GM12878 (cell line): Measurements from ENCODE around the gene HMGN3. TPM values are rescaled to one million over a fixed set of nuclear protein-coding genes. Genes with fewer than 3 reads are reported as not detected.

Source experiments
- ATAC-seq: fragments of 200-7000 bp; cut with Tn5 transposase; 3 replicates; pipeline ENCODE4 v1.9.1; 2020; ENCODE audit warnings: mild to moderate bottlenecking, moderate library complexity
- BruUV-seq: library from RNA; stranded (reverse); fragments of 400-500 nt; replicated peaks from 2 replicates; lab custom pipeline; 2021; lab: Mats Ljungman, UMichigan
- CTCF ChIA-PET: fragments of 300-600 bp; sonication (Branson Sonifier 250); formaldehyde crosslinking; extraction: SDS; loops from one replicate; lab custom pipeline; 2021; ENCODE audit warnings: inconsistent platforms; lab: Yijun Ruan, JAX
- POLR2A ChIA-PET: fragments of 350-600 bp; formaldehyde crosslinking; extraction: SDS; loops from one replicate; lab custom pipeline; 2021; ENCODE audit warnings: inconsistent platforms; lab: Charles Lee
- RAD21 ChIA-PET: fragments of 300-600 bp; sonication (Branson Sonifier 250); formaldehyde crosslinking; loops from one replicate; lab custom pipeline; 2023; ENCODE audit warnings: antibody characterized with exemption; ENCODE audit not compliant: unreplicated experiment; lab: Charles Lee
- SMC1A ChIA-PET: fragments of 300-600 bp; sonication (Branson Sonifier 250); formaldehyde crosslinking; loops from one replicate; lab custom pipeline; 2023; ENCODE audit not compliant: unreplicated experiment, uncharacterized antibody; lab: Charles Lee
- DNase-seq: peaks from one replicate; pipeline ENCODE4 v3.0.0-alpha.2; 2011; ENCODE audit warnings: low read depth, low spot score
- FAIRE-seq: peaks from 3 replicates; lab custom pipeline; 2011; peaks lifted over from hg19 to GRCh38; lab: Jason Lieb, UNC
- H2AFZ ChIP-seq: 2 replicates; pipeline ENCODE4 v1.6.0; 2011; ENCODE audit warnings: low read depth, low read length, control low read depth; ENCODE audit not compliant: control insufficient read depth
- H3K27ac ChIP-seq: 2 replicates; pipeline ENCODE4 v1.5.1; 2011; ENCODE audit warnings: control low read depth; ENCODE audit not compliant: control insufficient read depth, insufficient read depth
- H3K27me3 ChIP-seq, 2 experiments: replicated peaks in 1 of 2; 2 replicates each; pipeline versions ENCODE4 v1.6.0 to v1.6.1; 2011; ENCODE audit warnings: low read length in 1 of 2; ENCODE audit not compliant: control insufficient read depth in 2 of 2, insufficient read depth in 2 of 2
- H3K36me3 ChIP-seq, 2 experiments: 2 replicates each; pipeline ENCODE4 v1.5.1; 2011; ENCODE audit warnings: low read length in 1 of 2; ENCODE audit not compliant: control insufficient read depth in 2 of 2, insufficient read depth in 2 of 2
- H3K4me1 ChIP-seq: 2 replicates; pipeline ENCODE4 v1.6.1; 2011; ENCODE audit warnings: mild to moderate bottlenecking, low read length, moderate library complexity, mixed read lengths; ENCODE audit not compliant: control insufficient read depth, insufficient read depth
- H3K4me2 ChIP-seq: 2 replicates; pipeline ENCODE4 v1.6.0; 2011; ENCODE audit warnings: control low read depth; ENCODE audit not compliant: control insufficient read depth, insufficient read depth
- H3K4me3 ChIP-seq: fragments of 200-600 bp; sonication (generic); 2 replicates; pipeline ENCODE4 v1.5.1; 2016
- H3K79me2 ChIP-seq: 2 replicates; pipeline ENCODE4 v1.6.0; 2011; ENCODE audit warnings: low read length; ENCODE audit not compliant: control insufficient read depth, insufficient read depth
- H3K9ac ChIP-seq: 2 replicates; pipeline ENCODE4 v1.8.0; 2011; ENCODE audit warnings: low read length, control low read depth, mixed read lengths; ENCODE audit not compliant: control insufficient read depth, insufficient read depth
- H3K9me3 ChIP-seq: replicated peaks from 3 replicates; pipeline ENCODE4 v1.5.1; 2011; ENCODE audit warnings: mild to moderate bottlenecking, low read length; ENCODE audit not compliant: control insufficient read depth, insufficient read depth
- H4K20me1 ChIP-seq: 2 replicates; pipeline ENCODE4 v1.6.0; 2011; ENCODE audit not compliant: control insufficient read depth, insufficient read depth
- ASH2L ChIP-seq: fragments of 300-600, 200-600 bp; sonication (generic); IDR thresholded peaks from 2 replicates; pipeline ENCODE4 v1.6.1; 2017; ENCODE audit warnings: low read depth, mild to moderate bottlenecking, borderline replicate concordance
- ESRRA ChIP-seq: IDR thresholded peaks from 2 replicates; pipeline ENCODE4 v1.6.1; 2012; ENCODE audit warnings: mild to moderate bottlenecking, low read length, improper control_type of control experiment
- IKZF2 ChIP-seq, 2 experiments: fragments of 450-650 bp; IDR thresholded peaks; 2 replicates each; pipeline ENCODE4 v1.6.1; 2017; ENCODE audit warnings: mild to moderate bottlenecking in 2 of 2, moderate library complexity in 2 of 2
- JUND ChIP-seq: IDR thresholded peaks from 2 replicates; pipeline ENCODE4 v1.6.1; 2012; ENCODE audit warnings: low read depth, mild to moderate bottlenecking, low read length, improper control_type of control experiment, moderate library complexity
- NR2C1 ChIP-seq: fragments of 450-650 bp; IDR thresholded peaks from 2 replicates; pipeline ENCODE4 v1.6.1; 2017; ENCODE audit warnings: antibody characterized with exemption, mild to moderate bottlenecking, moderate library complexity
- RAD51 ChIP-seq: fragments of 450-650 bp; IDR thresholded peaks from 2 replicates; pipeline ENCODE4 v1.6.1; 2016; ENCODE audit warnings: moderate library complexity, mild to moderate bottlenecking, inconsistent platforms
- SMARCA5 ChIP-seq: fragments of 450-650 bp; IDR thresholded peaks from 2 replicates; pipeline ENCODE4 v1.6.1; 2017; ENCODE audit warnings: mild to moderate bottlenecking
- SREBF2 ChIP-seq: IDR thresholded peaks from 2 replicates; pipeline ENCODE4 v1.6.1; 2012; ENCODE audit warnings: mild to moderate bottlenecking, low read length
- TCF7 ChIP-seq: IDR thresholded peaks from 2 replicates; pipeline ENCODE4 v1.6.1; 2014; ENCODE audit warnings: antibody characterized with exemption, borderline replicate concordance
- WGBS: methylation state at CpG from one replicate; pipeline ENCODE4 v1.1.6; 2016; ENCODE audit warnings: low lambda C conversion rate; ENCODE audit not compliant: insufficient replicate concordance, insufficient coverage; ENCODE audit errors: missing lambda C conversion rate; 5-methylcytosine and 5-hydroxymethylcytosine counted together
- in situ Hi-C: fragments of 300-500 bp; cut with MboI; formaldehyde crosslinking; loops from 9 replicates; pipeline ENCODE4 v1.14.3; 2018; ENCODE audit warnings: mixed read lengths
- intact Hi-C: fragments of 100-400 bp; cut with micrococcal nuclease; formaldehyde crosslinking; loops from one replicate; pipeline ENCODE4 v1.14.2; 2022; ENCODE audit not compliant: unreplicated experiment
- polyA plus RNA-seq, 11 experiments: library from polyadenylated mRNA; depleted of rRNA in 4 of 11; unstranded in 6 of 11; stranded (reverse) in 5 of 11; fragments of >200 nt; fragmentation: Nextera tagmentation in 4 of 11; fragmentation: Illumina TruSeq in 1 of 11; extraction: Ambion mirVana in 4 of 11; extraction: Trizol in 1 of 11; gene quantifications; 1 replicate in 1 of 11; 2 replicates in 10 of 11; pipeline versions ENCODE4 v1.2.1 to v1.2.3, GENCODE V29; 2011 to 2016; ENCODE audit warnings: inconsistent platforms in 2 of 11, missing spikeins in 2 of 11, low read depth in 1 of 11
- total RNA-seq, 4 experiments: library from RNA; depleted of rRNA in 3 of 4; stranded (reverse); fragments of >200 nt in 3 of 4; fragmentation: Illumina TruSeq in 1 of 4; extraction: Trizol in 1 of 4; gene quantifications; 2 replicates each; pipeline versions ENCODE4 v1.2.1 to v1.2.3, GENCODE V29; 2013 to 2021
- TF ChIP-seq, protein P1 (sequence below): fragments of 450-650 bp; IDR thresholded peaks from 2 replicates; pipeline ENCODE4 v1.6.1; 2018; ENCODE audit warnings: mild to moderate bottlenecking, low read depth, moderate library complexity; ENCODE audit not compliant: partially characterized antibody
- TF ChIP-seq, protein P2 (sequence below): IDR thresholded peaks from 2 replicates; pipeline ENCODE4 v1.6.1; 2012; ENCODE audit warnings: mild to moderate bottlenecking, low read depth, low read length

HMGN3 gene
- total and polyA plus RNA-seq, 10 of the 15 experiments (the other 5 are each of a cell fraction or from before 2014, with no cell fraction given): 115 to 496 (median 262) TPM

DNA sequence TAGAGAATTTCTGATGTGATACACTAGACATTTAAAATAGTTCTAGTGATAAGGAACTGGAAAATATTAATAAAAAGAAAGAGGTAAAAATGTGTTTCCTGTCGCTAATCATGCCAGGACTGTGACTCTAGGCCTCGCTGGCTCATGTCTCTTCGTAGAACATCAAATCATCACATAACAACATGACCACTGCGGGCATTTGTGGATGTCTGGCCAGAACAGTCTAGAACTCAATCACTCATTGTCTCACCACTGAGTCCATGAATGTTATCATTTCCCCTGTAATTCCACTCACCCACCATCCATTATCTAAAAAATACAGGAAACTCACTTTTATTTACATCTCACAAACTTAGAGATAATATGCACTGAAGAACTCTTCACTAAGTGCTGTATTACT lies 3.4 kb downstream of the HMGN3 start:
- no peaks in the 10 kb centered on the region for H4K20me1 ChIP-seq
- H3K4me3 ChIP-seq: peak overlapping the region; percentile 31; the same call in 1 of the 2 replicates
- no peak overlapping the region; the same call in 1 of the 2 replicates for H3K27ac ChIP-seq
- H3K4me2 ChIP-seq: peak overlapping the region; percentile 72
- RAD21 ChIA-PET: no interaction called here
- peaks cover 4% of the 10 kb centered on the region; the same call in 2 of the 3 replicates for H3K9me3 ChIP-seq
- H3K27me3 ChIP-seq: no peaks in the 10 kb centered on the region
- H3K36me3 ChIP-seq: no peaks in the 10 kb centered on the region
- CTCF ChIA-PET: no interaction called here
- peaks cover 75% of the 10 kb centered on the region for H3K79me2 ChIP-seq
- intact Hi-C loops (loop anchor here (5.0 to 10.0 kb wide), 4 partner anchors 106 to 364 kb away; partner anchors contain the start of gene IRAK1BP1), in situ Hi-C loops (no loop called here)
- ATAC-seq: no peak
- TF ChIP-seq IKZF2 (IDR thresholded peaks at IDR 0.05) (no peak), JUND (no peak), NR2C1 (no peak), RAD51 (no peak), TCF7 (no peak), ESRRA (no peak), SMARCA5 (no peak), ASH2L (no peak), SREBF2 (no peak)
- TF ChIP-seq, protein P1, sequence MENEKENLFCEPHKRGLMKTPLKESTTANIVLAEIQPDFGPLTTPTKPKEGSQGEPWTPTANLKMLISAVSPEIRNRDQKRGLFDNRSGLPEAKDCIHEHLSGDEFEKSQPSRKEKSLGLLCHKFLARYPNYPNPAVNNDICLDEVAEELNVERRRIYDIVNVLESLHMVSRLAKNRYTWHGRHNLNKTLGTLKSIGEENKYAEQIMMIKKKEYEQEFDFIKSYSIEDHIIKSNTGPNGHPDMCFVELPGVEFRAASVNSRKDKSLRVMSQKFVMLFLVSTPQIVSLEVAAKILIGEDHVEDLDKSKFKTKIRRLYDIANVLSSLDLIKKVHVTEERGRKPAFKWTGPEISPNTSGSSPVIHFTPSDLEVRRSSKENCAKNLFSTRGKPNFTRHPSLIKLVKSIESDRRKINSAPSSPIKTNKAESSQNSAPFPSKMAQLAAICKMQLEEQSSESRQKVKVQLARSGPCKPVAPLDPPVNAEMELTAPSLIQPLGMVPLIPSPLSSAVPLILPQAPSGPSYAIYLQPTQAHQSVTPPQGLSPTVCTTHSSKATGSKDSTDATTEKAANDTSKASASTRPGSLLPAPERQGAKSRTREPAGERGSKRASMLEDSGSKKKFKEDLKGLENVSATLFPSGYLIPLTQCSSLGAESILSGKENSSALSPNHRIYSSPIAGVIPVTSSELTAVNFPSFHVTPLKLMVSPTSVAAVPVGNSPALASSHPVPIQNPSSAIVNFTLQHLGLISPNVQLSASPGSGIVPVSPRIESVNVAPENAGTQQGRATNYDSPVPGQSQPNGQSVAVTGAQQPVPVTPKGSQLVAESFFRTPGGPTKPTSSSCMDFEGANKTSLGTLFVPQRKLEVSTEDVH: no peak
- TF ChIP-seq, protein P2, sequence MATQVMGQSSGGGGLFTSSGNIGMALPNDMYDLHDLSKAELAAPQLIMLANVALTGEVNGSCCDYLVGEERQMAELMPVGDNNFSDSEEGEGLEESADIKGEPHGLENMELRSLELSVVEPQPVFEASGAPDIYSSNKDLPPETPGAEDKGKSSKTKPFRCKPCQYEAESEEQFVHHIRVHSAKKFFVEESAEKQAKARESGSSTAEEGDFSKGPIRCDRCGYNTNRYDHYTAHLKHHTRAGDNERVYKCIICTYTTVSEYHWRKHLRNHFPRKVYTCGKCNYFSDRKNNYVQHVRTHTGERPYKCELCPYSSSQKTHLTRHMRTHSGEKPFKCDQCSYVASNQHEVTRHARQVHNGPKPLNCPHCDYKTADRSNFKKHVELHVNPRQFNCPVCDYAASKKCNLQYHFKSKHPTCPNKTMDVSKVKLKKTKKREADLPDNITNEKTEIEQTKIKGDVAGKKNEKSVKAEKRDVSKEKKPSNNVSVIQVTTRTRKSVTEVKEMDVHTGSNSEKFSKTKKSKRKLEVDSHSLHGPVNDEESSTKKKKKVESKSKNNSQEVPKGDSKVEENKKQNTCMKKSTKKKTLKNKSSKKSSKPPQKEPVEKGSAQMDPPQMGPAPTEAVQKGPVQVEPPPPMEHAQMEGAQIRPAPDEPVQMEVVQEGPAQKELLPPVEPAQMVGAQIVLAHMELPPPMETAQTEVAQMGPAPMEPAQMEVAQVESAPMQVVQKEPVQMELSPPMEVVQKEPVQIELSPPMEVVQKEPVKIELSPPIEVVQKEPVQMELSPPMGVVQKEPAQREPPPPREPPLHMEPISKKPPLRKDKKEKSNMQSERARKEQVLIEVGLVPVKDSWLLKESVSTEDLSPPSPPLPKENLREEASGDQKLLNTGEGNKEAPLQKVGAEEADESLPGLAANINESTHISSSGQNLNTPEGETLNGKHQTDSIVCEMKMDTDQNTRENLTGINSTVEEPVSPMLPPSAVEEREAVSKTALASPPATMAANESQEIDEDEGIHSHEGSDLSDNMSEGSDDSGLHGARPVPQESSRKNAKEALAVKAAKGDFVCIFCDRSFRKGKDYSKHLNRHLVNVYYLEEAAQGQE: no peak
- 90% methylated on average over 4 of the region's 4 CpGs for WGBS
- H3K4me1 ChIP-seq: no peaks in the 10 kb centered on the region
- no TSS peak for BruUV-seq
- POLR2A ChIA-PET: interaction anchor here (1.0 kb wide), 1 partner anchor 12 kb away, joined by 3 read pairs; no protein-coding TSS in a partner anchor
- FAIRE-seq: no peak
- H3K9ac ChIP-seq: no peak overlapping the region
- H2AFZ ChIP-seq: no peak overlapping the region
- DNase-seq: no peak
- SMC1A ChIA-PET: no interaction called here
